Retinal pigment epithelial cell (primary cell): ENCODE results near the gene GPX3.
A peak's percentile ranks its signal among the peaks of the same experiment; 100 is the strongest.

Experiments
- DNase-seq: peaks from one replicate; pipeline ENCODE4 v3.0.0-alpha.2; 2010; ENCODE audit warnings: low read depth
- H3K4me3 ChIP-seq: 2 replicates; pipeline ENCODE4 v1.5.1; 2011; ENCODE audit warnings: mild to moderate bottlenecking, low read length, control low read depth, moderate library complexity
- TF ChIP-seq, protein P1 (sequence below): conservative IDR thresholded peaks from 2 replicates; pipeline ENCODE4 v1.5.1; 2011; ENCODE audit warnings: low read depth, low read length, control low read depth, inconsistent platforms

GPX3 gene

GRCh38 chr5:150999704-151000442 lies 20.5 kb upstream of the GPX3 start:
- TF ChIP-seq, protein P1, sequence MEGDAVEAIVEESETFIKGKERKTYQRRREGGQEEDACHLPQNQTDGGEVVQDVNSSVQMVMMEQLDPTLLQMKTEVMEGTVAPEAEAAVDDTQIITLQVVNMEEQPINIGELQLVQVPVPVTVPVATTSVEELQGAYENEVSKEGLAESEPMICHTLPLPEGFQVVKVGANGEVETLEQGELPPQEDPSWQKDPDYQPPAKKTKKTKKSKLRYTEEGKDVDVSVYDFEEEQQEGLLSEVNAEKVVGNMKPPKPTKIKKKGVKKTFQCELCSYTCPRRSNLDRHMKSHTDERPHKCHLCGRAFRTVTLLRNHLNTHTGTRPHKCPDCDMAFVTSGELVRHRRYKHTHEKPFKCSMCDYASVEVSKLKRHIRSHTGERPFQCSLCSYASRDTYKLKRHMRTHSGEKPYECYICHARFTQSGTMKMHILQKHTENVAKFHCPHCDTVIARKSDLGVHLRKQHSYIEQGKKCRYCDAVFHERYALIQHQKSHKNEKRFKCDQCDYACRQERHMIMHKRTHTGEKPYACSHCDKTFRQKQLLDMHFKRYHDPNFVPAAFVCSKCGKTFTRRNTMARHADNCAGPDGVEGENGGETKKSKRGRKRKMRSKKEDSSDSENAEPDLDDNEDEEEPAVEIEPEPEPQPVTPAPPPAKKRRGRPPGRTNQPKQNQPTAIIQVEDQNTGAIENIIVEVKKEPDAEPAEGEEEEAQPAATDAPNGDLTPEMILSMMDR = no peak
- DNase-seq = no peak
- no peak overlapping the region for H3K4me3 ChIP-seq

GRCh38 chr5:151001436-151001835 lies 19.0 kb upstream of the GPX3 start:
- no peak for DNase-seq
- TF ChIP-seq, protein P1 = no peak
- no peak overlapping the region for H3K4me3 ChIP-seq

DNA sequence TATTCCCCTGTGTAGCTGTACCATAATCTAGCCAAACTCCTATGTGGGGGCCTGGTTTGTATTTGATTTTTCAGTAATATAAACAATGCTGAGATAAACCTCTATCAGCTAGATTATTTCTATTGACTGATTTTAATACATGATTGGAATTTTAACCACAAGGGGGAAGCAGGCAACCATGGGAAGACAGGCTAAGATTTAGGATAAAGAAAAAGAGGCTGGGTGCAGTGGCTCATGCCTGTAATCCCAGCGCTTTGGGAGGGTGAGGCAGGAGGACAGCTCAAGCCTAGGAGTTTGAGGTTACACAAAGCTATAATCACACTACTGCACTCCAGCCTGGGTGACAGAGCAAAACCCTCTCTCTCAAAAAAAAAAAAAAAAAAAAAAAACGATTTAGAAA lies 18.1 kb upstream of the GPX3 start:
- no peak for DNase-seq
- TF ChIP-seq, protein P1 = peak; percentile 58
- H3K4me3 ChIP-seq = no peak overlapping the region

GRCh38 chr5:151002681-151003502 lies 17.5 kb upstream of the GPX3 start:
- DNase-seq = no peak
- TF ChIP-seq, protein P1 = no peak
- no peak overlapping the region for H3K4me3 ChIP-seq

DNA sequence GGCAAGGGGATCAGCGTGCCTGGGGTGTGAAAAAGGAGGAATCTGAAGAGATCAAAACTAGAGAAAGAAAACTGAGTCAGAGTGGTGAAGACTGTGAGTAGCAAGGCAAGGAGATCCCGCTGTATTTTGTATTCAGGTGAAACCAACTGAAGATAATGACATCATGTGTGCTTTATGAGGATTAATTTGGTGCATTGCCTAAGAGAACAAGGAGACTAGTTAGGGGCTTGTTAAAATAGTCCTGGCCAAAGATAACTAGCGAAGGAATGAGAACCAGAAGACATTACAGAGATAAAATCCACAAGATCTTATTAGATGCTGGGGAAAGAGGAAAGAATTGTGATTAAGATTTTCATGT lies 16.9 kb upstream of the GPX3 start:
- TF ChIP-seq, protein P1 = no peak
- DNase-seq = no peak
- H3K4me3 ChIP-seq = no peak overlapping the region

GRCh38 chr5:151004499-151004898 lies 15.9 kb upstream of the GPX3 start:
- no peak for DNase-seq
- TF ChIP-seq, protein P1 = no peak
- no peak overlapping the region for H3K4me3 ChIP-seq
